ENCODE results near the gene ZNF75A.
A peak's percentile ranks its signal among the peaks of the same experiment; 100 is the strongest.
"Not testable (repeated sequence)": the region's sequence is repeated elsewhere in the genome, so short reads cannot be mapped to it uniquely, and the experiment has no call there.

The ZNF75A gene

GRCh38 chr16:3305109-3306068, at the start of gene ZNF75A, which contains the start of gene TIGD7:
Gene ZNF75A (plus strand): TSS chr16:3305497. CDS start chr16:3308429, 2,932 bp downstream.
Gene TIGD7 (minus strand): TSS chr16:3305430. CDS start chr16:3300614, 4,816 bp downstream.
- H3K4me3 Mint-ChIP-seq, result peak within 1 kb of the TSS; percentile 80
- peaks cover 8% of the 10 kb centered on the region for H3K4me1 Mint-ChIP-seq (ENCODE audit: low read depth)
- peak within 1 kb of the TSS; percentile 90 for H3K27ac Mint-ChIP-seq
- H3K9me3 Mint-ChIP-seq, result peaks cover 70% of the 10 kb centered on the region
- H3K36me3 Mint-ChIP-seq (ENCODE audit: low read depth), result peaks cover 82% of the 10 kb centered on the region
- H3K27me3 Mint-ChIP-seq, result no peaks in the 10 kb centered on the region
- intact Hi-C loops (cut with micrococcal nuclease), result loop anchor here (1.0 to 5.0 kb wide), 2 partner anchors 22 to 152 kb away; partner anchors contain the start of gene ZNF263

- intact Hi-C loops (cut with micrococcal nuclease), result no loop called here
- peak within 1 kb of the TSS; percentile 67 for H3K4me3 Mint-ChIP-seq
- peaks cover 68% of the 10 kb centered on the region for H3K4me1 Mint-ChIP-seq (ENCODE audit: low read depth)
- H3K36me3 Mint-ChIP-seq (ENCODE audit: low read depth), result no peaks in the 10 kb centered on the region
- no peaks in the 10 kb centered on the region for H3K27me3 Mint-ChIP-seq
- peak within 1 kb of the TSS; percentile 76 for H3K27ac Mint-ChIP-seq
- no peaks in the 10 kb centered on the region for H3K9me3 Mint-ChIP-seq
These were observed 49.0 kb upstream of the ZNF75A start, which contains the start of gene MEFV for GRCh38 chr16:3256146-3256865. Gene MEFV (minus strand): TSS chr16:3256633. CDS start chr16:3256587, 46 bp downstream.

- Mint-ChIP-seq H3K27ac (peak overlapping the region; percentile 76), H3K4me1 (ENCODE audit: low read depth) (peaks cover 67% of the 10 kb centered on the region)
- intact Hi-C loops (cut with micrococcal nuclease), result no loop called here
These were observed 48.3 kb upstream of the ZNF75A start for GRCh38 chr16:3256866-3257465.

GRCh38 chr16:3259836-3260235, 45.5 kb upstream of the ZNF75A start:
- H3K27me3 Mint-ChIP-seq, result no peaks in the 10 kb centered on the region

More at GRCh38 chr16:3256866-3257465, 48.3 kb upstream of the ZNF75A start:
- Mint-ChIP-seq H3K27me3 (no peaks in the 10 kb centered on the region), H3K4me3 (peak overlapping the region; percentile 67), H3K9me3 (no peaks in the 10 kb centered on the region), H3K36me3 (ENCODE audit: low read depth) (no peaks in the 10 kb centered on the region)

GRCh38 chr16:3262517-3262916, 42.8 kb upstream of the ZNF75A start:
- Mint-ChIP-seq H3K4me3 (peak overlapping the region; percentile 10), H3K9me3 (no peaks in the 10 kb centered on the region), H3K4me1 (ENCODE audit: low read depth) (peaks cover 42% of the 10 kb centered on the region), H3K27ac (peak overlapping the region; percentile 96), H3K36me3 (ENCODE audit: low read depth) (peaks cover 27% of the 10 kb centered on the region), H3K27me3 (no peaks in the 10 kb centered on the region)
- intact Hi-C loops (cut with micrococcal nuclease), result no loop called here

More at GRCh38 chr16:3259836-3260235, 45.5 kb upstream of the ZNF75A start:
- no peak overlapping the region for H3K4me3 Mint-ChIP-seq
- no peaks in the 10 kb centered on the region for H3K9me3 Mint-ChIP-seq
- intact Hi-C loops (cut with micrococcal nuclease), result no loop called here
- peaks cover 2% of the 10 kb centered on the region for H3K36me3 Mint-ChIP-seq (ENCODE audit: low read depth)
- peaks cover 69% of the 10 kb centered on the region for H3K4me1 Mint-ChIP-seq (ENCODE audit: low read depth)
- H3K27ac Mint-ChIP-seq, result peak overlapping the region; percentile 79

- H3K36me3 Mint-ChIP-seq (ENCODE audit: low read depth), result peaks cover 46% of the 10 kb centered on the region
- H3K4me1 Mint-ChIP-seq (ENCODE audit: low read depth), result peaks cover 24% of the 10 kb centered on the region
- intact Hi-C loops (cut with micrococcal nuclease), result loop anchor here (1.0 to 2.0 kb wide), 2 partner anchors 19 to 192 kb away; partner anchors contain the start of gene ZNF263
- no peaks in the 10 kb centered on the region for H3K27me3 Mint-ChIP-seq
- peak overlapping the region; percentile 96 for H3K27ac Mint-ChIP-seq
- peaks cover 6% of the 10 kb centered on the region for H3K9me3 Mint-ChIP-seq
- peak overlapping the region; percentile 82 for H3K4me3 Mint-ChIP-seq
These were observed 40.9 kb upstream of the ZNF75A start for GRCh38 chr16:3264137-3265036.

- Mint-ChIP-seq H3K27me3 (no peaks in the 10 kb centered on the region), H3K36me3 (ENCODE audit: low read depth) (peaks cover 53% of the 10 kb centered on the region), H3K4me3 (no peak overlapping the region), H3K27ac (no peak overlapping the region), H3K4me1 (ENCODE audit: low read depth) (peaks cover 16% of the 10 kb centered on the region), H3K9me3 (peaks cover 13% of the 10 kb centered on the region)
- intact Hi-C loops (cut with micrococcal nuclease), result no loop called here
These were observed 38.3 kb upstream of the ZNF75A start for GRCh38 chr16:3266873-3267537.

- Mint-ChIP-seq H3K9me3 (peaks cover 13% of the 10 kb centered on the region), H3K27ac (no peak overlapping the region), H3K4me1 (ENCODE audit: low read depth) (peaks cover 3% of the 10 kb centered on the region), H3K4me3 (no peak overlapping the region), H3K27me3 (no peaks in the 10 kb centered on the region), H3K36me3 (ENCODE audit: low read depth) (peaks cover 53% of the 10 kb centered on the region)
- intact Hi-C loops (cut with micrococcal nuclease), result no loop called here
These were observed 37.0 kb upstream of the ZNF75A start for GRCh38 chr16:3268294-3268693.

GRCh38 chr16:3270718-3271117, 34.6 kb upstream of the ZNF75A start:
- H3K4me1 Mint-ChIP-seq (ENCODE audit: low read depth); intact Hi-C loops (cut with micrococcal nuclease); H3K4me3 Mint-ChIP-seq; H3K27me3 Mint-ChIP-seq; H3K27ac Mint-ChIP-seq: not testable (repeated sequence)
- H3K36me3 Mint-ChIP-seq (ENCODE audit: low read depth), result peaks cover 42% of the 10 kb centered on the region
- peaks cover 20% of the 10 kb centered on the region for H3K9me3 Mint-ChIP-seq

GRCh38 chr16:3271281-3271680, 34.0 kb upstream of the ZNF75A start:
- not testable (repeated sequence) for H3K4me3 Mint-ChIP-seq

GRCh38 chr16:3274490-3274889, 30.8 kb upstream of the ZNF75A start:
- peaks cover 21% of the 10 kb centered on the region for H3K27me3 Mint-ChIP-seq
- intact Hi-C loops (cut with micrococcal nuclease), result no loop called here
- H3K27ac Mint-ChIP-seq, result no peak overlapping the region
- peaks cover 13% of the 10 kb centered on the region for H3K9me3 Mint-ChIP-seq
- no peaks in the 10 kb centered on the region for H3K4me1 Mint-ChIP-seq (ENCODE audit: low read depth)
- H3K4me3 Mint-ChIP-seq, result no peak overlapping the region
- H3K36me3 Mint-ChIP-seq (ENCODE audit: low read depth), result peaks cover 6% of the 10 kb centered on the region

More at GRCh38 chr16:3271281-3271680, 34.0 kb upstream of the ZNF75A start:
- H3K4me1 Mint-ChIP-seq (ENCODE audit: low read depth); H3K27ac Mint-ChIP-seq; H3K27me3 Mint-ChIP-seq; intact Hi-C loops (cut with micrococcal nuclease): not testable (repeated sequence)
- H3K9me3 Mint-ChIP-seq, result peaks cover 20% of the 10 kb centered on the region
- peaks cover 38% of the 10 kb centered on the region for H3K36me3 Mint-ChIP-seq (ENCODE audit: low read depth)

GRCh38 chr16:3274947-3275346, 30.4 kb upstream of the ZNF75A start:
- Mint-ChIP-seq H3K36me3 (ENCODE audit: low read depth) (peaks cover 1% of the 10 kb centered on the region), H3K9me3 (peaks cover 8% of the 10 kb centered on the region), H3K4me3 (no peak overlapping the region), H3K27ac (no peak overlapping the region), H3K4me1 (ENCODE audit: low read depth) (no peaks in the 10 kb centered on the region), H3K27me3 (peaks cover 21% of the 10 kb centered on the region)
- intact Hi-C loops (cut with micrococcal nuclease), result no loop called here
